ENCODE measurements around the gene METTL17. TPM values are rescaled to one million over a fixed set of nuclear protein-coding genes. Genes with fewer than 3 reads are reported as not detected.

The METTL17 gene
- total RNA-seq, 1 experiment from 2014 or later: 80.5 TPM

- Histone ChIP-seq H3K36me3 (ENCODE audit: control insufficient read depth, insufficient read depth, low read length) (no peaks in the 10 kb centered on the region), H3K4me1 (peaks cover 5% of the 10 kb centered on the region; the same call in 1 of the 2 replicates), H3K9me3 (no peaks in the 10 kb centered on the region), H3K27me3 (replicated peaks; ENCODE audit: control insufficient read depth, insufficient read depth, low read length) (no peaks in the 10 kb centered on the region), H3K4me3 (ENCODE audit: low read depth, low read length) (no peak overlapping the region)
- ChIA-PET POLR2A (no interaction called here), CTCF (no interaction called here)
- no peak for TF ChIP-seq CTCF (IDR thresholded peaks at IDR 0.05; ENCODE audit: insufficient read depth in 1 of 2, low read depth in 1 of 2, low read length in 1 of 2, severe bottlenecking in 1 of 2, unreplicated experiment in 1 of 2)
- Mint-ChIP-seq H3K27ac (ENCODE audit: unreplicated experiment) (no peak overlapping the region), H3K4me1 (ENCODE audit: low read depth, unreplicated experiment) (peaks cover 18% of the 10 kb centered on the region), H3K4me3 (ENCODE audit: unreplicated experiment) (no peak overlapping the region), H3K36me3 (ENCODE audit: insufficient read depth, unreplicated experiment) (peaks cover 7% of the 10 kb centered on the region), H3K9me3 (ENCODE audit: unreplicated experiment) (no peaks in the 10 kb centered on the region), H3K27me3 (ENCODE audit: insufficient read depth, unreplicated experiment) (no peaks in the 10 kb centered on the region)
- DNase-seq: no peak
- BruUV-seq (replicated peaks): no TSS peak
- intact Hi-C loops (cut with micrococcal nuclease; ENCODE audit: unreplicated experiment): loop anchor here (5.0 kb wide), 1 partner anchor 39 kb away; the partner anchor contains the start of gene RNASE8
Measured at GRCh38 chr14:21018781-21019180, 29.0 kb downstream of the METTL17 start.

GRCh38 chr14:21019366-21019765 lies 29.6 kb downstream of the METTL17 start:
- BruUV-seq (replicated peaks): no TSS peak
- Mint-ChIP-seq H3K4me1 (ENCODE audit: low read depth, unreplicated experiment) (peaks cover 18% of the 10 kb centered on the region), H3K27ac (ENCODE audit: unreplicated experiment) (no peak overlapping the region), H3K27me3 (ENCODE audit: insufficient read depth, unreplicated experiment) (no peaks in the 10 kb centered on the region), H3K9me3 (ENCODE audit: unreplicated experiment) (no peaks in the 10 kb centered on the region), H3K36me3 (ENCODE audit: insufficient read depth, unreplicated experiment) (peaks cover 7% of the 10 kb centered on the region), H3K4me3 (ENCODE audit: unreplicated experiment) (no peak overlapping the region)
- H3K4me1 ChIP-seq: peaks cover 6% of the 10 kb centered on the region; the same call in 1 of the 2 replicates
- H3K36me3 ChIP-seq (ENCODE audit: control insufficient read depth, insufficient read depth, low read length): no peaks in the 10 kb centered on the region
- POLR2A ChIA-PET: no interaction called here
- no peak for TF ChIP-seq CTCF (IDR thresholded peaks at IDR 0.05; ENCODE audit: insufficient read depth in 1 of 2, low read depth in 1 of 2, low read length in 1 of 2, severe bottlenecking in 1 of 2, unreplicated experiment in 1 of 2)
- no peaks in the 10 kb centered on the region for H3K9me3 ChIP-seq
- intact Hi-C loops (cut with micrococcal nuclease; ENCODE audit: unreplicated experiment): loop anchor here (5.0 kb wide), 1 partner anchor 38 kb away; the partner anchor contains the start of gene RNASE8
- CTCF ChIA-PET: no interaction called here
- H3K27me3 ChIP-seq (replicated peaks; ENCODE audit: control insufficient read depth, insufficient read depth, low read length): no peaks in the 10 kb centered on the region
- no peak overlapping the region for H3K4me3 ChIP-seq (ENCODE audit: low read depth, low read length)
- no peak for DNase-seq

- POLR2A ChIA-PET: no interaction called here
- no TSS peak for BruUV-seq (replicated peaks)
- Mint-ChIP-seq H3K27ac (ENCODE audit: unreplicated experiment) (no peak overlapping the region), H3K9me3 (ENCODE audit: unreplicated experiment) (no peaks in the 10 kb centered on the region), H3K4me1 (ENCODE audit: low read depth, unreplicated experiment) (peaks cover 11% of the 10 kb centered on the region), H3K4me3 (ENCODE audit: unreplicated experiment) (no peak overlapping the region), H3K36me3 (ENCODE audit: insufficient read depth, unreplicated experiment) (peaks cover 7% of the 10 kb centered on the region), H3K27me3 (ENCODE audit: insufficient read depth, unreplicated experiment) (no peaks in the 10 kb centered on the region)
- H3K4me1 ChIP-seq: peaks cover 9% of the 10 kb centered on the region; the same call in 1 of the 2 replicates
- intact Hi-C loops (cut with micrococcal nuclease; ENCODE audit: unreplicated experiment): no loop called here
- no peaks in the 10 kb centered on the region for H3K36me3 ChIP-seq (ENCODE audit: control insufficient read depth, insufficient read depth, low read length)
- CTCF ChIA-PET: no interaction called here
- H3K4me3 ChIP-seq (ENCODE audit: low read depth, low read length): no peak overlapping the region
- TF ChIP-seq CTCF (IDR thresholded peaks at IDR 0.05; ENCODE audit: insufficient read depth in 1 of 2, low read depth in 1 of 2, low read length in 1 of 2, severe bottlenecking in 1 of 2, unreplicated experiment in 1 of 2): no peak
- no peak for DNase-seq
- no peaks in the 10 kb centered on the region for H3K9me3 ChIP-seq
- no peaks in the 10 kb centered on the region for H3K27me3 ChIP-seq (replicated peaks; ENCODE audit: control insufficient read depth, insufficient read depth, low read length)
Measured at GRCh38 chr14:21020977-21021545, 31.3 kb downstream of the METTL17 start.

Data from Caco-2 (cell line).